Measurements from ENCODE around the gene SMTNL1.

SMTNL1 gene

GRCh38 chr11:57536947-57537619, at the start of gene SMTNL1:
SMTNL1 (plus strand) TSS chr11:57537595; CDS start chr11:57542643, 5,048 bp downstream.
- no peak for DNase-seq (ENCODE audit: low read depth in 2 of 2)

GRCh38 chr11:57487920-57488659, 49.3 kb upstream of the SMTNL1 start:
- no peak for DNase-seq (ENCODE audit: low read depth in 2 of 2)

GRCh38 chr11:57490456-57491248, 46.7 kb upstream of the SMTNL1 start:
- DNase-seq (ENCODE audit: low read depth in 2 of 2): no peak

- DNase-seq (ENCODE audit: low read depth in 2 of 2): peak in 1 of 2 donors; percentile 21
Observed at GRCh38 chr11:57491371-57492061, 45.9 kb upstream of the SMTNL1 start.

- DNase-seq (ENCODE audit: low read depth in 2 of 2): peak; percentile 69
Observed at GRCh38 chr11:57493507-57494503, 43.6 kb upstream of the SMTNL1 start.

- DNase-seq (ENCODE audit: low read depth in 2 of 2): no peak
Observed at GRCh38 chr11:57496109-57496820, 41.1 kb upstream of the SMTNL1 start.

- no peak for DNase-seq (ENCODE audit: low read depth in 2 of 2)
Observed at GRCh38 chr11:57497303-57498247, 39.8 kb upstream of the SMTNL1 start.

GRCh38 chr11:57498540-57498939, 38.9 kb upstream of the SMTNL1 start:
- DNase-seq (ENCODE audit: low read depth in 2 of 2): no peak

- peak in 1 of 2 donors; percentile 16 for DNase-seq (ENCODE audit: low read depth in 2 of 2)
Observed at GRCh38 chr11:57499413-57499982, 37.9 kb upstream of the SMTNL1 start.

GRCh38 chr11:57499983-57500461, 37.4 kb upstream of the SMTNL1 start:
- no peak for DNase-seq (ENCODE audit: low read depth in 2 of 2)

- DNase-seq (ENCODE audit: low read depth in 2 of 2): no peak
Observed at GRCh38 chr11:57500515-57500914, 36.9 kb upstream of the SMTNL1 start.

- DNase-seq (ENCODE audit: low read depth in 2 of 2): no peak
Observed at GRCh38 chr11:57500926-57501325, 36.5 kb upstream of the SMTNL1 start.

- no peak for DNase-seq (ENCODE audit: low read depth in 2 of 2)
Observed at GRCh38 chr11:57501953-57502352, 35.4 kb upstream of the SMTNL1 start.

GRCh38 chr11:57502376-57502775, 35.0 kb upstream of the SMTNL1 start:
- no peak for DNase-seq (ENCODE audit: low read depth in 2 of 2)

- DNase-seq (ENCODE audit: low read depth in 2 of 2): no peak
Observed at GRCh38 chr11:57502870-57503269, 34.5 kb upstream of the SMTNL1 start.

GRCh38 chr11:57504511-57504910, 32.9 kb upstream of the SMTNL1 start:
- no peak for DNase-seq (ENCODE audit: low read depth in 2 of 2)

GRCh38 chr11:57506522-57506921, 30.9 kb upstream of the SMTNL1 start:
- DNase-seq (ENCODE audit: low read depth in 2 of 2): no peak
